Activated gamma-delta T cell treated with anti-CD3 and anti-CD28 coated beads, Interleukin-2, amount 50 U/mL, for 16 hours (primary cell): Measurements from ENCODE around the gene BOD1L1.
"Not testable (repeated sequence)": the region's sequence is repeated elsewhere in the genome, so short reads cannot be mapped to it uniquely, and the experiment has no call there.

ENCODE experiments used
- DNase-seq: peaks from one replicate; pipeline ENCODE4 v3.0.0-alpha.2; 2020; ENCODE audit warnings: low read depth

The BOD1L1 gene

DNA sequence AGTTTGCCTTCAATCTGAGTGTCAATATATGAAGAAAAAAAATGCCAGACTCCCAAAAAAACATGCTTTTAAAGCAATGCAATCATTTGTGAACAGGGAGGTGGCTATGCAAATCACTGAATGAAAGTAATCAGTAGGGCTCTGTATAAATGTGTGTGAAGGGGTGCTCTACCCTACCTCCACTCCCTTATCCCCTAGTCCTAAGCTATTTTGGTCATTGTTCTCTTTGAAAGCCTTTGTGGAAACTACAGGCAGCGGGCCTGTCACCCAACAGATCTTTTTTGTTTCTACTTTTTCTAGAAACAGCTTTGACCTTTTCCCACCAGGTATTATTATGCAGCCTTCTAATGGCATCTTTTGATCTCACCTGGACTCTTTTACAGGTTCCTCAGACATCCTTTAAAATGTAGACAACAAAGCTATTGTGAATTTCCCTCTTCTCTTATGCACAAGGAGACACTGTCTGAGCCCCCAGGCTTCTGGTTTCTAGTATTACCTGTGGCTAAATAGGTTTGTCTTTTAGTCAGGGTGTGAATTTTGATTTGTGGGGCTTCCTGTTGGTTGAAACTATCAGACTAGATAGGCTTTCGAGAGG lies 9.2 kb downstream of the BOD1L1 start:
- no peak for DNase-seq

- no peak for DNase-seq
Measured at GRCh38 chr4:13617801-13618200, 9.7 kb downstream of the BOD1L1 start.

- DNase-seq = no peak
Measured at GRCh38 chr4:13616597-13616996, 10.9 kb downstream of the BOD1L1 start.

- DNase-seq = no peak
Measured at GRCh38 chr4:13615161-13615560, 12.4 kb downstream of the BOD1L1 start.

DNA sequence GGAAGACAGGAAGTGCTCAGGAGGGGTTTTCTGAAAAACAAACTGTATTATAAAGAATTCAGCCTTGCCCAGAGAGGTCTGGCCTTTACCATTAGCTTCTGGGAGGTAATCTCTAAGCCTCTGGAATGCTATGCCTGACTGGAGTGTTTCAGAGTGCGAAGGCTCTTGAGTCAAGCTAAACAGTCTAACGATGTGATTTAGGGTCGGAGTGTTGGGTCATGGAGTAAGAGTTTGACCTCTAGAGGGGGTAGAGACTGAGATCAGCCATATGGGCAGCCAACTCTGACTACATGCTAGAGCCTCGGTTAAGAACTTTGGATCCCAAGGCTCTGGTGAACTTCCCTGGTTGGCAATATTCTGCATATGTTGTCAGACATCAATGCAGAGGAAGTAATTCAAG lies 15.0 kb downstream of the BOD1L1 start:
- no peak for DNase-seq

DNA sequence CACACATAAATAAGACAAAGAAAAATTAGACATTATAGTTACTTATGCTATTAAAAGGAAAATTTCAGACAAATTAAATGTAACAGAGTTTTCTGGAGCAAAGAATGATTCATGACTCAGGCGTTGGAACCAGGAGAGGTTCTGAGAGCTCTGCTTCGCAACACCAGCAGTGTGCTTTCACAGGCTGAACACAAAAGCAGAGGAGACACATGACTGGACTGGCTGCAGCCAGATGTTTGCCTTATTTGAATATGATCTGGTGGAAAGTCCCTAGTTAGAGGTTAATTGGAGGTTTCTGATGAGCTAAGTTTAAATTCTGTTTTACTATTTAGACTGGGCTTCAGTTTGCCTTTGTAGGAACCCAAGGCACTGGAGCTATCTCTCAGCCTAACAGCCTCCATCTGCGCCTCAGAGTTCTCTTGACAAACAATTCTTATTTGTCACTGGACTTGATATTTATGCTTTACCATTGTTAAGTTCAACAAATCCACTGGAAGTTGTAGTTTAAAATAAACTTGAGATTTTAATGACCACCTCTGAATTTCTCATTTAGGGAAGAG lies 16.2 kb downstream of the BOD1L1 start:
- DNase-seq = no peak

DNA sequence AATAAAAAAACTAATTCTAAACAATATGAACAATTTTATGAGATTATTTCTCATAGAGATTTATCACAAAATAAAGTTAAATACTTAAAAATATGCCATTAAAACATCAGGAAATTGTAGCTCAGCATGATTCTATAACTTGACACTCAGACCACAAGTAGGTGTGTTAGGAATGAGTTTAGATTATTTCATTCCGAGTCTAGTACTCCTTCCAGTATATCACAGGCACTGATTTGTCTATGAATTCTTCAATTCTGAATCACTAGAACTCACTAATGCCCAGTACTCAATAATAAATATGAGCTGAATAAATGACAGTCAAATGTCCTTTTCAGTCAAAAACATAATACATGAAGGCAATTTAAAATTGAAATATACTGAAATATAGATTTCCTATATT lies 22.2 kb downstream of the BOD1L1 start:
- no peak for DNase-seq

DNA sequence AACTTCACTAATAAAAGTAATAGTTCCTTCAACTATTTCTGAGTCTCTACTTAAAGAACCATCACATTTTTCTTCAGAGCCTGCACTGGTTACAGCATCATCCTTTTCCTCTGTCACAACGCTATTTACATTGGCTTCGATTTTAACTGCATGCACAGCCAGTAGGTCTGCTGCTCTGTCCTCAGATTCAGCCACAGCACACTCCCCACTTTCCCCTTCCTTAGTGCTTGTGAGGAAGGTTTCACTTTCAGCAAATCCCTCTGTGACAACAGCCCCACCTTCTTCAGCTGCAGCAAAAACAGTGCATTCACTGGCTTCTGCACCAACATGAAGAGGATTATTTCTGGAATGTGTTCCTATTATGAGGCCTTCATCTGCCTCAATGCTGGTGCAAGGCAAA lies 25.7 kb downstream of the BOD1L1 start:
- DNase-seq = no peak

DNA sequence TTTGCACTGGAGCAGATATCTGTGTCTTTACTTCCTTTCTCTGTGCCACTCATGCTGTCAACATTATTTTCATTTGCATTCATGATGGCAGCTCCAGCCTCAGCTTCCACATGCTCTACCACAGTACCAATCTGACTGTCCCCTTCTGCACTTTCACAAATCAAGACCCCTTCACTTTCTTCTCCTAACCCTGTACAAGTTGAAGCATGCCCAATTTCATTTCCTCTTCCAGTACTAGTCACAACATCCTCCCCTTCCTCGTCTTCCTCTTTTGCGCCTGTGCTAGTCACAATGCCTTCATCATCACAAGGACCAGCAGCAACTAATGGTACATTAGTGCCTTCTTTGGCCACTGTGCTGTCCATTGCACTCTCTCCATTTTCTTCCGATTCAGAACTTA lies 26.5 kb downstream of the BOD1L1 start:
- DNase-seq = no peak

GRCh38 chr4:13599159-13599558 lies 28.4 kb downstream of the BOD1L1 start:
- DNase-seq = no peak

- DNase-seq = no peak
Measured at GRCh38 chr4:13597604-13598003, 29.9 kb downstream of the BOD1L1 start.

- DNase-seq = no peak
Measured at GRCh38 chr4:13597141-13597540, 30.4 kb downstream of the BOD1L1 start.

DNA sequence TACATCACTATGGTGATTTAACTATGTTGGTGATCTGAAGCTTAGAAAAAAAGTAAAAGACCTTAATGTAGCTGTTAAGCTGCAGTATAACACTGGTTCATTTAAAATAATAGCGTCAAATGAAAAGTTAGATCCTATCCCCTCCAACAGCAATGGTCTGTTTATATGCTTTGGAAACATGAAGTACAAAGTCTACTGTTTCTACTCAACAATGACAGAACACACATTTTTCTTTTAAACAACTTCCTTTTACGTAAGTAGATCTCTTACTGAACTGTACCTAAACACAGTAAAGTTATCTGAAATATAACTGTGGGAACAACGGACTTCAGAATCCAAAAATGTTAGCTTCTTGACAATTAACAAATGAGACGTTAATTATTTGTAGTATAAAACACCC lies 35.3 kb downstream of the BOD1L1 start:
- no peak for DNase-seq

DNA sequence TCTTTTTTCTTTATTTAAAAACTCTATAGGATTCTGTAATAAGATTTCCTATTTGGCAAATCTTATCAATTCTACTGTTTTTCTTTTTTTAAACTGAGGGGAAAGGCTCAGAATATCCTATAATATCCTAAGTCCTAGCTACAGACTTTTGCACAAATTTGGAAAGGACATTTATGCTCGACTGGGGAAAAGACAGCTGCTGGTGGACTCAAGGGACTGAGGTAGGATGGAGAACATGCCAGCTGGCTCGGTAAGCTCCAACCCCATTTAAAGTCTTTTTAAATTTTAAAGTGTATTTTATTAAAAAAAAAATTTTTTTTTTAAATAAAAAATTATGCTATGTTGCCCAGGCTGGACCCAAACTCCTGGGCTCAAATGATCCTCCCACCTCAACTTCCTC lies 36.8 kb downstream of the BOD1L1 start:
- no peak for DNase-seq

DNA sequence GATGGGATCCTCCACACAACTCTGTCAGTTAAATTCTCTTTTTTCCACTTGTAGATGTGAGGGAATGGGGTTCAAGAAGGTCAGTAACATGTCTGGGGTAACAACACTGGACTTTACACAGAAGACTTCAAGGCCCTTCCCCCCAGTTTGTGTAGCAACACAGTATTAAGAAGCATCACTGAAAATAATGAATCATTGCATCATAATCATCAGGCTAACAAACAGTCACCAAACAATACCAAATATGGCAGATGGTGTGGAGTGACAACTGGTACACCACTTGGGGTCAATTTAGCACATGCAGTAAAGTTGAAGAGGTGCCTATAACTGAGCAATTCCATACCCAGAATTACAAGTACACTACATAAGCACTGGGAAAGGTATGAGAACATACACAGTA lies 38.6 kb downstream of the BOD1L1 start:
- DNase-seq = no peak

DNA sequence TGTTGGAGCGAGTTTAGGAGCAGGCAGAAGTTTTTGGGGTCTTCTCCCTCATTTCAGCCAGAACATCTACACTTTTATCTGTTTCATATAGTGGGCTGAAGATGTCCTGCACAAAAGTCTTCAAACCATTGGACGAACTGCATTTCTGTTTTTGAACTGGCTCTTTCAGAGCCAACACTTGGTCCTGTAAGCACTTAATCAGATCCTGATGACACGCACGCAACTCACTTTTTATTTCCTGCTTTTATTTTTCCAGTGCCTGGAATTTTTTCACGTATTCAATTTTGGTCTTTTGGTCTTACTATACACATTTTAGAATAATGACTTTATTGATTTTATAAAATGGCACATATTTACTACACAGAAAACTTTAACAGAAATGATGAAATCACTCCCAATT lies 43.0 kb downstream of the BOD1L1 start:
- no peak for DNase-seq

DNA sequence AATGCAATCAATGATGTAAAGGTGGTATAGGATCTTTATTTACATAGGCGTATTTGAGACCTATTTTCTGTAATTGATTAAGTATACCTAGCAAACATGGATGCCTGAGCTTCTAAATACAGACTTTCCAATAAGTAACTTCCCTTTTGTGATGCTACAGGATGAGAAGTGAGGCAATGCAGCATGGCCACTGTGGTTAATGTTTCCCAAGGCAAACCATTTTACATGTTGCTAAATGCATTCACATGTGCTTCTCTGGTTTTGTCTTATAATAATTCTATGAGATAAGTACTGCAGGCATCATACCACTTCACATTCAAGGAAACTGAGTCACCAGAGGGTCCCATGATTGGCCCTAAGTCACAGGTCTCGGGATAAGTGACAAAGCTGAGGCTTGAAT lies 47.5 kb downstream of the BOD1L1 start:
- no peak for DNase-seq

- no peak for DNase-seq
Measured at GRCh38 chr4:13577660-13578059, 49.9 kb downstream of the BOD1L1 start.

- DNase-seq = no peak
Measured at GRCh38 chr4:13570916-13571315, 56.6 kb downstream of the BOD1L1 start.

- no peak for DNase-seq
Measured at GRCh38 chr4:13567125-13567524, 60.4 kb downstream of the BOD1L1 start.

DNA sequence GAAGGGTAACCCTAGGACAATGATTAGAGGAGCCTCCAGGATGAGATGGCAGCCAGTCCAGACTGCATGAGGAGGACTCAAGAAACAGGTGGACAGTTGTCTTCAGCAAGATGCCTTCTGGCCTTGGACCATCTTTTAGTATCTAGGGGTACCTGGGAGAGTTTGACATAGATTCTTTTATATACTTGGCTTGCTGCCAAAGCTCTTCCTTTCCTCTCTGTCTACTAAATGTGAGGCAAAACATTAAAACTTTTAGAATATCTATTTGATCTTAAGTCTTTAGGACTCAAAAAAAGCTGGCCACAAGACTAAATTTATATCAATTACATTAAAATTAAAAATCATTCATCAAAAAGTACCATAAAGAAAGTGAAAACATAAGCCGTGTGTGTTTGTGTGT lies 64.6 kb downstream of the BOD1L1 start:
- no peak for DNase-seq

GRCh38 chr4:13561673-13562072 lies 65.9 kb downstream of the BOD1L1 start:
- DNase-seq = no peak

DNA sequence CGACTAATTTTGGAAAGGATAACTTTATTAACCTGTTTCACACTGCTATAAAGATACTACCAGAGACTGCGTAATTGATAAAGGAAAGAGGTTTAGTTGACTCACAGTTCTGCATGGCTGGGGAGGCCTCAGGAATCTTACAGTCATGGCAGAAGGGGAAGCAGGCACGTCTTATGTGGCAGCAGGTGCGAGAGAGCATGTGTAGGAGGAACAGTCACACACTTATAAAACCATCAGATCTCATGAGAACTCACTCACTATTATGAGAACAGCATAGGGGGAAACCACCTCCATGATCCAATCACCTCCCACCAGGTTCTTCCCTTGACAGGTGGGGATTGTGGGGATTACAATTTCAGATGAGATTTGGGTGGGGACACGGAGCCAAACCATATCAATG lies 67.4 kb downstream of the BOD1L1 start:
- not testable (repeated sequence) for DNase-seq

- no peak for DNase-seq
Measured at GRCh38 chr4:13559413-13559812, 68.1 kb downstream of the BOD1L1 start.

GRCh38 chr4:13558881-13559280 lies 68.6 kb downstream of the BOD1L1 start:
- no peak for DNase-seq
